ENCODE measurements around the gene SUB1.
"Not testable (repeated sequence)": the region's sequence is repeated elsewhere in the genome, so short reads cannot be mapped to it uniquely, and the experiment has no call there.

SUB1 gene

DNA sequence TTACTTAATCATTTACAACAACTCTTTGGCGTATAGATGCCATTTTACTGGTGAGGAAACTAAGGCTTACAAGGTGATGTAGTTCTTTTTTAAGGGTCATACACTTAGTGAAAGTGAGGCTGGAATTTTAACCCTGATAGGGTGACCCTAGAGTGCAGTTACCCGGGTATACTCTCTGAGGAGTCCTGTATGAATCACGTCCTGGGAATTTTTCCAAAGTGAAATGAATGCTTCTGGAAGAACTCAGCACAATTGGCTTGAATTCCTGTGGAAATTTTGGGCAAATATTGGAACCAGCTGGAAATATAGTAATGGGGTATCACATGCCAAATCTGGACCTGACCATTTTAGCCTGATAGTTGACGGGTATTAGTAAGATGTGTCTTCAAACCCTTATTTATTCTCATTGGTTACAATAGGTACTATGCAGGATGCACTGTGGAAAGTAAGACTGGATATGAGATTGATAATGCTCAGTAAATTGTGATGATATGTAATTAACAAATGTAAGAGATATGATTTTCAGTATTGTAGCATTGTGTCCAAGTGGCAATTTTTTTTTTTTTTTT is 14.8 kb downstream of the SUB1 start:
- no peak for DNase-seq (ENCODE audit: low read depth)

DNA sequence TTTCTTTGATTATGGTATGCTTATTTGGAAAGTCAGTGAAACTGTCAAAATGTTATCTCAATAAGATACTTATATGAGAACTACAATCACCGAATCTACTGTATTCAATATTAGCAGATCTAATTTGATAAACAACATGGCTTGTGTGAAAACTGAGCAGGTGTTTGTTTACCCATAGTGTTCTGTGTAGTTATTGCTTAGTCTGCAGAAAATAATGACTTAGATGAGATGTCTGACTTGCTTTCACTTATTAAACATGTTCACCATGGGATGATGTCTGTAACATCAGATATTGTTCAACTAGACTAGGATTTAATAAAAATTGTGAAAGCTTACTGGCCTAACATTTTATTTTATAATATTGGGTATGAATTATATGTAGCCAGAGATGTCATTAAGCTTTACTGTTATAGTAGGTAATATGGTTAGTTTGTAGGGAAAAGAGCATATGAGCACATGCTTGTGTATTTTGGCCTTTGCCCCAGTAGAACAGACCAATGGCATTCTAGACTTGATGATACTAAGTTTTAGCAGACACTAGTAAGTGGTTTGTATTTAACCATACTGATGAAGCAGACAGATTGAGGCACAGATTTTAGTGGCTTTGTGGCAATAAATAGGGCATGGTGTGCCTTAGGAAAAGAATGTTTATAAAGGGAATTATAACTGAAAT is 16.4 kb downstream of the SUB1 start:
- no peak for DNase-seq (ENCODE audit: low read depth)

DNA sequence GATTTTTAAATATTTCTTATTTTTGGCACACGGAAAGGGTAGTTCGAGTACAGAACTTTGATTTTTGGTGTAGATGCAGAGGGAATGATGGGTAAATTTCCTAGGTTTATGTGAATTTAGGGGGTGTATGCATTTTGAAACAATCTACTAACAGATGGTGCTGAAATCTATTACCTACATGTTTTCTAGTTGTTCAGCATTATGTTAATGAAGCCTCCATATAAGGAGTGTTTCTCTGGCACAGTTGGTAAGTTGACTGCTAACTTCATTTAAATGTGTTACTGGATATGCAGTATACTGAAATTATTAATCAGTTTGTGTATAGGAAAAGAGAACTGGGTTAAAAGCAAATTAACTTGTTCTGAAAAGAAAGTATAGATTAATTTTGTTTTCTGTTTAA is 17.5 kb downstream of the SUB1 start:
- no peak for DNase-seq (ENCODE audit: low read depth)

DNA sequence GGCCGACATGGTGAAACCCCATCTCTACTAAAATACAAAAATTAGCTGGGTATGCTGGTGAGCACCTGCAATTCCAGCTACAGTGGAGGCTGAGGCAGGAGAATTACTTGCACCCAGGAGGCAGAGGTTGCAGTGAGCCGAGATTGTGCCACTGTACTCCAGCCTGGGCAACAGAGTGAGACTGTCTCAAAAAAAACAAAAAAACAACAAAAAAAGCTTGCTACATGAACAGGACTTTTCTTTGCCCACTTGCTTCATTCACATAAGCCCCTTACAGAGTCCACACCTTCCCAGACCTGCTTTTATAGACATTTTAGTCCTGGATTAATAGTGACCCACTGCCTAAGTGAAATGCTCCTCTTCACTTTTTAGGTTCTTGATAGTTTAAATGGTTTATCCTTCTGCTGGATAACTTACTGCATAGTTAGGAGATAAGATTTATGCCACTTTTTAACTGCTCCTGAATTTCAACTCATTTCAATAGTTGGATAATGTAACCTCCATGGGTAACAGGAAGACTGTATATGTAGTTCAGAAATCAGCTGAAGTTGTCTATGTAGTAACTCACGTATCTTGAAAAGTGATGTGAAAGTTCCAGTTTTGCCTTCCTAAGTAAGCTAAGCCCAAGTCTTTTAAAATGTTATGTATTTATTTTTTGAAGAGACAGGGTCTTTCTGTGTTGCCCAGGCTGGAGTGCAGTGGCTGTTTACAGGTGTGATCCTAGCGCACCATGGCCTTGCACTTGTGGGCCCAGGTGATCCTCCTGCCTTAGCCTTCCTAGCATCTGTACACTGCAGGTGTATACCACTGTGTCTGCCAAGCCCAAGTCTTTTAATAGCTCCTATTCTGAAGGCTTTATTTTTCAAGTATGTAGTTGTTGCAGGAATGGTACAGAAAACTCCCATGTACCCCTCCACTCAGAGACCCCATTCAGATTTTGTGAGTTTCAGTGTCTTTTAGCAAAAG is 19.7 kb downstream of the SUB1 start:
- DNase-seq (ENCODE audit: low read depth) = no peak

DNA sequence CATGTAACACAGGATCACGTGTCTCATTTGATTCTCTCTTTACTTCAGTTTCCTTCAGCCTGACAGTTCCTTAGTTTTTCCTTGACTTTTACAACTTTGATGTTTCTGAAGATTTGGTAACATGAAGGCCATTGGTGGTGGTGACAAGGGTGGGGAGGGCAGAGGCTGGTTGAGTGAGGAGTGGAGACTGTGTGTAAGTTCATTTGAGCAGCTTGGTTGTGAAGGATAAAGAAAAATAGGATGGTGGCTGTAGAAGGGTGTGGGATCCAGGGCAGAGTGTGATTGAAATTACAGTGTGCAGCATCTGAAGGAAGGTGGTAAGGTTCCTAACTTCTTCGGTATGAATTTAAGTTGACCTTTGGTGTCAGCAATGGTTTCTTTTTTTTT is 20.4 kb downstream of the SUB1 start:
- DNase-seq (ENCODE audit: low read depth) = no peak

DNA sequence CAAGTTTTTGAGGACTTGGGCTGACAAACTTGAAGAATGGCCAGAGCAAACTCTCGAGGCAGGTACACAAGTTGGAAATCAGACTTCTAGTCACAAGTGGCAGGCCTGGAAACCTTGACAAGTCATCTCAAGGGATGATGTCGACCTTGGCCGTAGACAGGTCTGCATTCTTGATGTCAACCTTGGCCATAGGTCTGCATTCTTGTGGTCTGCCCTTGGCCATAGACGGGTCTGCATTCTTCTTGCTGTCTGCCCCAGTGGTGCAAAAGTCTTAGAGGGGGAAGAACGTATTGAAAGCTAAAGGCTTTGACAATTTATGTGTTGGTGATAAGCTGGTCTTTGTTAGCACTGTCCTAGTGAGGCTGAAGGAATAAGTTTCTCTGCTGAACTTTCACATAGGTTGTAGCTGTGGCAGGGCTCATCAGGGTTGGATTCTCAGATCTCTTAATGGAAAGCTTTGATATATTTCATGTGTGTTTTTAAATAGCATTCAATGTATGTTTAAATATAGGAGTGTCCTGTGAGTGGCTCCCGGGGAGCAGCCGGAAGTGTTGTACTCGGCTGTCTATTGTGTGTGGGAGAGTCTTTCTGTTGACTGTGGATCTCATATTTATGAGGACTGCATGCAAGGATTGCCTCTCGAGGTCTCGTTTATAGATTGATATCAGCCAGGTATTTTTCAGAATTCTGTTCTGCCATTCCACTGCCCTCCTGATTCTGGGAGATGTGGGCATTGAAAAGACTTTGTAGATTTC is 27.0 kb downstream of the SUB1 start:
- no peak for DNase-seq (ENCODE audit: low read depth)

DNA sequence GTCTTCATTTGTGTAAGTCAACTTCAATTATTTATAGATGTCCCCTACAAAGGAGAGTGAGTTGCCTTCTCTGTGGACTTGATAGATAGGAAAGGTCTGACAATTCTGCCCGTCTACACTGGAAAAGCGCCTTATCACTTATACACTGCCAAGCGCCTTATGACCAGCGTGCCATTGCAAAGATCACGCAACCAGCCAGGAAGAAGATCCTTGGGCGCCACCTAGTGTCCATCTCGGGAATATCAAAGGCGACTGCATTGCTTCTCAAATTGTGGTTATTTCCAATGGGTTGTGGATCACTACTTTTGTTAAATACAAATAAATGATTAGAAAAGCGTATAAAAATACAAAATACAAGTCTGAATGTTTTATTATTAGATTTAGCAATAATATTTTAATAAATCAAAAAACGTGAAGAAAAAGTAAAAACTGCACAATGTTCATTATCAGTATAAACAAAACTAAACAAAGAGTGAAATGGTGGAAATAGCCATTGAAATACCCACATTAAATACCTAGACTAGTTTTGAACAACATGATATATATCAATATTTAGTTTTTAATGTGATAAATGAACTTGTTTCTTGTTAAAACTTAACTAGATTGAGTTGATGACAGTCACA is 27.8 kb downstream of the SUB1 start:
- DNase-seq (ENCODE audit: low read depth) = peak; percentile 78

DNA sequence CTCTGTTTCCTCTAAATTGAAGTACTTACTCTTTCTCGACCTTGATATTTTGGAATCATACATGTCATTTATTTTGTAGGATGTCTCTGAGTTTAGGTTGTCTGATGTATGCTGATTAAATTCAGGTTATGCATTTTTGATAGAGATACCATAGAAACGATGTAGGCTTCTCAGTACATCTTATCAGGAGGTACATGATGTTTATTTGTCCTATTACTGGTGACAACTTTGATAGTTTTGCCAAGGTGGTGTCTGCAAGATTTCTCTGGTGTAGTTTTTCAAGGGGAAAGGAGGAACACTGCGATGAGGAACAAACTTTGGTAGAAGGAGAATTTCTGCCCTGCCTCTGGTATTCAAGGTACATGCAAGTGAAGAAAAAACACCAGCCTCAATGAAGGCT is 29.9 kb downstream of the SUB1 start:
- no peak for DNase-seq (ENCODE audit: low read depth)

DNA sequence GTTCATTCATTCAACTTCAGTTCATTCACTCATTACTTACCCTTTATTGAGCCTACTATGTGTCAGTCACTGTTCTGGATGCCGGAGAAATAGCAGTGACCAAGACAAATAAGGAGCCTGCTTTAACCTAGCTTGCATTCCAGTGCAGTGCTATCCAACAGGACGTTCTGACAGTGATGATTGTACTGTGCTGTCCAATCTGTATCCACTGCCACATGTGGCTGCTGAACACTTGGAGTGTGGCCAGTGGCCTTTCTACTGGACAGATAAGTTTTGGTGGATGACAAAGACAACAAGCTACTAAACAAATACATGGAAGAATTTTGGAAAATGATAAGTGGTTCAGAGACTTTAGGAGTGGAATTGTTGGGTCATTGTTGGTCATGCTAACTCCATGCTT is 33.6 kb downstream of the SUB1 start:
- DNase-seq (ENCODE audit: low read depth) = no peak

DNA sequence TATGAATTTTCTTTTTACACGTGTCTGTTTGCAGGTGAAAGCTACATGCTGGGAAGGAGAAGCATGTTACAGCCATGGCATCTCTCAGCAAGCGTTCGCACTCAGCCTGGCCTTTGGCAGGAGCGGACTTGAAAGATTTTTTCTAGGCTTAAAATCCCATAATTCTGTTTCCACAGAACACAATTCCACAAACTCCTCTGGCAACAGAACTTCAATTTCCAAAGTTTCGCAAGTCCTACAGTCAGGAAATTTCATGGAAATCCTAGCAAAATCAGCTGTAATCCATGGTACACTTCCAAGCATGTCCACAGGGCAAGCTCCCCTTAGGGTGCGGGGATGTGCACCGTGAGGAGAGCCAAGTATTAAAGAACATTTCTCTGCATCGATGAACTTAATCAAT is 35.9 kb downstream of the SUB1 start:
- no peak for DNase-seq (ENCODE audit: low read depth)

DNA sequence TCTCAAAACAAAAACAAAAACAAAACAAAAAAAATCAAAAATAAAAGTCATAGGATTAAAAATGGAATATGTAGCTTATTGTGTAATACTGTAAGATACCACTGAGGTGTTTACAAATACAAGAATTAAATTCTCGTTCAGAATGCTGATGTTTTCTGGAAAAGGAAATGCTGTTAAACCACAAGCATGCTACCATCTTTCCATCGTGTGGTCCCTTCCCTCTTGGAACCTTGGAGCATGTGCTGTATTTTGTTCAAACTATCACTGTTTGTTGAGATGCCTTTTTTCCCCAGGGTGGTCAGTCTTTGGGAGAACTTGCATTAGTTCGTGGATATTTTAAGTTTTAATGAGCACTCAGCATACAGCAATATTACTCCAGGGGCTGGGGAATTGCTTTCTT is 39.7 kb downstream of the SUB1 start:
- DNase-seq (ENCODE audit: low read depth) = no peak

DNA sequence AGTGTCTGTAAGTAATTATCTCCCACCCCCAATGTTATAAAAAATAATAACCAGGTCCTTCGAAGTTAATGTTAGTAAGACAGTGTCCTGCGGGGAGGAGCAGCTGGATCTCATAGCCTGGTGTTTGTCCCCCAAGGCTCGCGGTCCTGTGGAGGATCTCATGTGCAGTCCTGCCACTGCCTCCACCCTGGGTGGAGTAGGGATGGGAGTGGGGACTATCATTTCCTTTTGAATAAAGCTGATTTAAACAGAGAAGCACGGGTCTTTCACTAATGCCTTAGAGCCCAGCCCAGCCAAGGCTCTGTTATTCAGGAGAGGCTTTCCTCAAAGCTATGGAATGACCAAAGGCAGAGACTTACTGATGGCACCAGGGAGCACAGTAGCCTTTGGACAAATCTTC is 40.2 kb downstream of the SUB1 start:
- DNase-seq (ENCODE audit: low read depth) = no peak

DNA sequence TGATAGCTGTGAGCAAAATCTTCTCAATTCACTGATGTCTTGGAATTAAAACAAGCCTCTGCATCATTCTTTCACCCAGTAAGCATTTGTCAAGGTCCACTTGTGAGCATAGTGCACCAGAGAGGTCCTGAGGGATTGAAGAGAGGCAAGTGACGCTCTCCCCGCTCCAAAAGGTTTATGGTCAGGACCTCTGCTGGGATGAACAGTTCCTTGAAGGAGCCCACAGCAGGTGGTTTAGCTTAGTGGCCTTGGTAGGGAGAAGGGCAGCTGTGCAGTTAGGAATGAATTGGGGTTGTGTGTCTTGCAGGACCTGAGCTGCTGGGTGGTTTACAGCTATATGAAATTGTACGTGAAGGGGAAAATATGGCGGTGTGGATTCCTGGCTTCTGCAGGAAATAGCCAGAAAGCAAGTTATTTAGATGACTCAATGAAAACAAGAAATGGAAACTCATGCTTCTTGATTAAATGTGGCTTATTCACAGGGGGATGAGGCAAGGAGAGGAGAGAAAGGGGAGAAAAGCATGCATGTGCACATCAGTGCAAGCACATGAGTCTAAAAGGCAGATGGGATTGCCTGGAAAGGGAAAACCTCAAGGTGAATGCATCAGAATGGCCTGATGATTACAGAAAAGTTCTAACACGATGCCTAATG is 42.0 kb downstream of the SUB1 start:
- DNase-seq (ENCODE audit: low read depth) = no peak

DNA sequence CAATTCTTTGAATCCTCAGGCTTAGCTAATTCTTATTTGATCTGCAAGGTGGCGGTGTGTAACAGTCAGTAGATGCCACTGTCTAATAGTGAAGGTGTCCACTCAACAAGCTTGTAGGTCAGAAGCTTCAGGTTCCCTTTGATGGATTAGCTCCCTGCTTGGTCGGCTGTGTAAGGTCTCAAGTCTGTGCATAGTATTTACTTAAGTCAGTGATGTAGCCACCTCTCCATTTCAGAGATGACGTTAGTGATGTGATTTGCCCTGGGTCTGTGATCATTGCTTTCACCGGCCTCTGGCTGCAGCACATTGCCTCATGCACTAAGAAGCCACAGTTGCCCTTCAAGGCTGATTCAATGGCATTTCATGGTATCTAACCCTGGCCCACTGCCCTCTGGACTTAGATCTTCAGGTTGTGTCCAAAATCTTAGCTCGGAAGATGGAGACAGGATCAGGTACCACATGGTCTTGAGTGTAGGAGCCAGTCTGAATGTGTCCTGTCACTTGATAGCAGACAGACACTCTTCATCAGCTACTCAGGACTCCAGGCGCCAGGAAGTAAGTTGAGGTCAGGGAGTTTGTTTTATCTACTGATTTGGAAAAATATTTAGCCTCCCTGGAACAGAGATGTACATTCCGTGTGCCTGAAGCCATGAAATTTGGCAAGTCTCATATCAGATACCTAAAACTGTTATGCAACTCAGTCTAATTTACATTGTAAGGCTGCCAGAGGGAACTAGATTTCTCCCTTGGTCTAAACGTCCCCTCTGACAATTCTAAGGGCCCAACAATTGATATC is 42.9 kb downstream of the SUB1 start:
- no peak for DNase-seq (ENCODE audit: low read depth)

DNA sequence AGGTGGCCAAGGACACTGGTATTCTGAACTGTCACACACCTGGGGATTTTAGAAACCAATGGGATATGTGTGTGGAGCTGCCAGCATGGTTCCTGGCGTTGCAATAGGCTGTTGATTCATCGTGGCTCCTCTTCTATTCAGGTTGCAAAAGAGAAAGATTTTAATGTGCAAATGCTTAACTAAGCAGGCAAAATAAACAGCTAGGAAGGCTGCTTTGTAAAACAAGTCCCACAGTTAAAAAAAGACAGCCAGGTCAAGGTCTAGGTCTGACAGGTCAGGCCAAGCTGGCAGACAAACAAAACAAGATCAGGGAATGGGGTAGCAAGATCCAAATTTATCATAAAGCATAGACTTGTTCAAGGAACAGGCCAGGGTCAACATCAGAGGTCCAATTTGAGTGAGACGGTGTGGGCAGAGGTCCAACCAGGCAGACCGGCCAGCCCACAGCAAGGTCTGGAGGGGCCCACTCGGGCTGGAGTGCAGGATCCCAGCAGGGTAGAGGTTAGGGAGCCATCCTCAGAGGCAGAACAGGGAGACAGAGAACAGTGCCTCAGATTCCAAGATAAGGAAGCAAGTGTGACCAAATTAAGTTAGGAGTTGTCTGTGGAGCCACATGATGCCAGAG is 45.6 kb downstream of the SUB1 start:
- no peak for DNase-seq (ENCODE audit: low read depth)

DNA sequence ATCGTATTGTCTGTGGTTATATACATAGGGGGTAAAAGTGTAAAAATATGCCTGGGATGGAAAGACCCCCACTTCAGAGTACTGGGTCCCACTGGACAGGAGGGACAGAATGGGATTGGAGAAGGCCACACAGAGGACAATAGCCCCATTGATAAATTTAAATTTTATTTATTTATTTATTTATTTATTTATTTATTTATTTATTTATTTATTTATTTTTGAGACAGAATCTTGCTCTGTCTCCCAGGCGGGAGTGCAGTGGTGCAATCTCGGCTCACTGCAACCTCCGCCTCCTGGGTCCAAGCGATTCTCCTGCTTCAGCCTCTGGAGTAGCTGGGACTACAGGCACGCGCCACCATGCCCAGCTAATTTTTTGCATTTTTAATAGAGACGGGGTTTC is 47.7 kb downstream of the SUB1 start:
- DNase-seq (ENCODE audit: low read depth) = not testable (repeated sequence)

DNA sequence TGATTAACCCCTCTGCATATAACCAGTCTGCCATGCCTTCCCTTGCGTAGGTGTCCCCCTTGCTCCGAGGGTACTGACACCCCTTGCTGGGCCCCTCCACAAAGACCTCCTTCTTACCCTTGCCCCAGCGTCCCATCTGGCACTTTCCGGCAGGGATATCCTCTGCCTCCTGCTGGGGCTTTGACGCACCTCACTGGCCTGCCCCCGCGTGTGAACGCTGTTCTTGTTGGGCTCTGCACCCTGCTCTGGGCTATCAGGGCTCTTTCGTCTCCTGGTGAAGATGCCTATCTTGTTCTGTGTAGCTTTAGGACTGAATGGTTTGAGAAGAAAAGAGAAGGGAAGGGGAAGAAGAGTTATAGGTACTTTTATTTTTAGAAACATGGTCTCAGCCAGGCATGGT is 53.0 kb downstream of the SUB1 start:
- DNase-seq (ENCODE audit: low read depth) = no peak

DNA sequence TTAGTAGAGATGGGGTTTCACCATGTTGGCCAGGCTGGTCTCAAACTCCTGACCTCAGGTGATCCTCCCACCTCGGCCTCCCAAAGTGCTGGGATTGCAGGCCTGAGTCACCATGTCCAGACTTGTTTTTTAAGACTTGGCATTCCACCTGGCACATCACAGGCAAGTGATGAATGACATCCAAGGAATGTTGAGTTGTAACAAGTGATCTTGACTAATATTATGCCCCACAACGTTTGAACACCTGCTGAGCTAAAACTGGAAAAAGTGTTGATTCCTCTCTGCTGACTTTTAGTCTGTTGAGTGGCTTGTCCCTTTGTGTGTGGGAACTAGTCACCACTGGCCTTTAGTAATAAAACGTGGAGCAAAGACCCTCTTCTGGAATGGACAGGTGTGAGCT is 54.6 kb downstream of the SUB1 start:
- DNase-seq (ENCODE audit: low read depth) = no peak

DNA sequence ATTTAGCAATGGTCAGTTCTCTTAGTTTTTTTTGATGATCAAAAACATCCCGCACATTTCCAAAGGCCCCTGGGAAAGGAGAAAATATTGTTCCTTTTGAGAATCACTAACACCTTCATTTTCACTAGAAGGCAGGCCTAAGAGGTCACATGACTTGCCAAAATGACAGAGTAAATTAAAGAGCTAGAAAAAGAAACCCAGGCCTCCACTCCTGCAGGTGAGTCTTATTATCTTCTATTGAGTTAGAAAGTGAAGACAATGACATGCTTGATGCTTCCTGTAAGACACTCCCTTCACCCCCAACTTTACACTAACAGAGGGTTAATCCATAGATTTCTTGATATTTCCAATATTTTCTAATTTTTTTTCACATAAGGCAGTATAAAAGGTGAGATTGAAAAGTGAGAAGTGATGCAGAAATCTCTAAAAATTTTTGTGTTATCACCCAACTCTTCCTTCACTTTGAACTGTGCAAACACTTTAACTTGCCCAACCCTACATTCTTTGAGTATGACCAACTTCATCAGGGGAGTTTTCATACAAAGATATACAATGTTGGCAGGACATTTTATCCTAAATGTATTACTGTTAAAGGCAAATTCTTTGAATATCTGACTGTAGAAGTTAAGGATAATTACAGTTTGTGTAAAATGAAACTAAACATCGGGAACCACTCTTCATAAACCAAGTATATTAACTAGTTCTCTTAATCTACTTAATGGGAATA is 57.1 kb downstream of the SUB1 start:
- DNase-seq (ENCODE audit: low read depth) = no peak

DNA sequence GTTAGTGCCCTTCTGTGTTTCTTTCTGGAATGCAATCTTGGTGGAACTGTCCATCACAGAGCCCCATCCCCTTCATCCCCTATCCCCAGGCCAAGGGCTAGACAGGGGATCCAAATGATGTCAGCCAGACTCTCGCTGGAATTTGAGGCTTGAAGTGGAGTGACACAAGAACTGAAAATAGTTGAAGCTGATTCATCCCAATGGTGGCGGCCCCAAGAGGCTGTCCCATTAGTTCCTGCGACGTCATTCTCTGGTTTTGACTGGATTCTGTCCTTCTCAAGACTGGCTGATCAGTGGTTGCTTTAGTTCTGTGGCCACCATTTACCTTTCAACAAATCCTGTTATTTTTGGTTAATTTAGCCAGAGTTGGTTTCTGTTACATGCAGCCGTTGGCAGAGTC is 59.9 kb downstream of the SUB1 start:
- DNase-seq (ENCODE audit: low read depth) = no peak
